ENCODE results near the gene C16orf92. TPM values are rescaled to one million over a fixed set of nuclear protein-coding genes. Genes with fewer than 3 reads are reported as not detected.

The C16orf92 gene
- total RNA-seq, 1 experiment from 2014 or later = not detected

- no peak for DNase-seq
- H3K4me3 ChIP-seq = no peak overlapping the region
- H3K79me2 ChIP-seq (ENCODE audit: low read depth) = peaks cover 2% of the 10 kb centered on the region; the same call in 1 of the 2 replicates
- TF ChIP-seq, protein P1, sequence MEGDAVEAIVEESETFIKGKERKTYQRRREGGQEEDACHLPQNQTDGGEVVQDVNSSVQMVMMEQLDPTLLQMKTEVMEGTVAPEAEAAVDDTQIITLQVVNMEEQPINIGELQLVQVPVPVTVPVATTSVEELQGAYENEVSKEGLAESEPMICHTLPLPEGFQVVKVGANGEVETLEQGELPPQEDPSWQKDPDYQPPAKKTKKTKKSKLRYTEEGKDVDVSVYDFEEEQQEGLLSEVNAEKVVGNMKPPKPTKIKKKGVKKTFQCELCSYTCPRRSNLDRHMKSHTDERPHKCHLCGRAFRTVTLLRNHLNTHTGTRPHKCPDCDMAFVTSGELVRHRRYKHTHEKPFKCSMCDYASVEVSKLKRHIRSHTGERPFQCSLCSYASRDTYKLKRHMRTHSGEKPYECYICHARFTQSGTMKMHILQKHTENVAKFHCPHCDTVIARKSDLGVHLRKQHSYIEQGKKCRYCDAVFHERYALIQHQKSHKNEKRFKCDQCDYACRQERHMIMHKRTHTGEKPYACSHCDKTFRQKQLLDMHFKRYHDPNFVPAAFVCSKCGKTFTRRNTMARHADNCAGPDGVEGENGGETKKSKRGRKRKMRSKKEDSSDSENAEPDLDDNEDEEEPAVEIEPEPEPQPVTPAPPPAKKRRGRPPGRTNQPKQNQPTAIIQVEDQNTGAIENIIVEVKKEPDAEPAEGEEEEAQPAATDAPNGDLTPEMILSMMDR (conservative IDR thresholded peaks at IDR 0.05) = no peak
- no peak for TF ChIP-seq EZH2 (IDR thresholded peaks at IDR 0.05; ENCODE audit: low read depth)
- BruUV-seq (replicated peaks) = no TSS peak
- peaks cover 56% of the 10 kb centered on the region for H3K36me3 ChIP-seq (ENCODE audit: low read depth)
- no peak overlapping the region for H3K27ac ChIP-seq
- intact Hi-C loops (cut with micrococcal nuclease; ENCODE audit: unreplicated experiment) = no loop called here
- H3K9me2 ChIP-seq (ENCODE audit: insufficient read depth) = no peaks in the 10 kb centered on the region
- no peaks in the 10 kb centered on the region for H3K27me3 ChIP-seq (ENCODE audit: insufficient read depth, low read depth)
- 0 out of 2 replicates have a peak, but pooled peaks cover 4% of the 10 kb centered on the region for H3F3A ChIP-seq (ENCODE audit: insufficient read depth, low read depth)
- ChIA-PET CTCF (no interaction called here), POLR2A (ENCODE audit: unreplicated experiment) (no interaction called here)
- no peak overlapping the region for H2AFZ ChIP-seq
- H3K4me2 ChIP-seq = no peak overlapping the region
- no peaks in the 10 kb centered on the region for H4K20me1 ChIP-seq (ENCODE audit: insufficient read depth)
- H3K9me3 ChIP-seq (ENCODE audit: insufficient read depth, low read depth) = no peaks in the 10 kb centered on the region
- no peaks in the 10 kb centered on the region for H3K4me1 ChIP-seq (replicated peaks; ENCODE audit: insufficient read depth)
These were observed 40.2 kb upstream of the C16orf92 start for GRCh38 chr16:29982560-29983419.

DNA sequence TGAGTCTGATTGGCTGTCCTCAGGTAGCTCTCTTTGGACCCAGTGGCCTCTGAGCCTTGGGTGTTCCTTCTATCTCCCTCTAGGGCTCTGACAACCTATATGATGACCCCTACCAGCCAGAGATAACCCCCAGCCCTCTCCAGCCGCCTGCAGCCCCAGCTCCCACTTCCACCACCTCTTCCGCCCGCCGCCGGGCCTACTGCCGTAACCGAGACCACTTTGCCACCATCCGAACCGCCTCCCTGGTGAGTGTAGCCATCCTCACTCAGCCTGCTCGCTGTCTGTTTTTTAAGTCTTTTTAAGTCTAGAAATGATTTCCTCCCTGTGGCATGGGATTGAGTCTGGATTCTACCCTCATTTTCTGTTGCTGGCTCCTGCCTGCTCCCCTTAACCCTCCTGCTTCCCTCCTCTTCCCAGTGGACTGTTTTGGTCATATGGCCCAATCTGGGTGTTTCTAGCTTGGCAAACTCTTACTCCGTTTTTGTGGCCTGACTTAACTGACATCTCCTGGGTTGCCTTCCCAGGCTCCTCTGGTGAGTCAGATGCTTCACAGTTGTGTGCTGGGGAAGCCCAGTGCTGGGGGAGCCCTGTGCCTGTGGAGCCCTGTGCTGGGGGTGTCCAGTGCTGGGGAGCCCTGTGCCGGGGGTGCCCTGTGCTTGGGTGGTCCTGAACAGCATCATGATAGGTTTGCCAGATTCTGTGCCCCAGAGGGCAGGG, 39.4 kb upstream of the C16orf92 start:
- BruUV-seq (replicated peaks) = no TSS peak
- TF ChIP-seq, protein P1 (conservative IDR thresholded peaks at IDR 0.05) = no peak
- no peak for TF ChIP-seq EZH2 (IDR thresholded peaks at IDR 0.05; ENCODE audit: low read depth)
- Histone ChIP-seq H3K27me3 (ENCODE audit: insufficient read depth, low read depth) (no peaks in the 10 kb centered on the region), H3K9me2 (ENCODE audit: insufficient read depth) (no peaks in the 10 kb centered on the region), H4K20me1 (ENCODE audit: insufficient read depth) (no peaks in the 10 kb centered on the region), H3K79me2 (ENCODE audit: low read depth) (no peaks in the 10 kb centered on the region), H3K36me3 (ENCODE audit: low read depth) (peaks cover 53% of the 10 kb centered on the region), H3K4me2 (no peak overlapping the region), H3K4me1 (replicated peaks; ENCODE audit: insufficient read depth) (no peaks in the 10 kb centered on the region), H3K27ac (no peak overlapping the region), H2AFZ (no peak overlapping the region), H3K9me3 (ENCODE audit: insufficient read depth, low read depth) (no peaks in the 10 kb centered on the region), H3F3A (ENCODE audit: insufficient read depth, low read depth) (0 out of 2 replicates have a peak, but pooled peaks cover 4% of the 10 kb centered on the region), H3K4me3 (no peak overlapping the region)
- CTCF ChIA-PET = no interaction called here
- DNase-seq = no peak
- POLR2A ChIA-PET (ENCODE audit: unreplicated experiment) = no interaction called here
- intact Hi-C loops (cut with micrococcal nuclease; ENCODE audit: unreplicated experiment) = no loop called here

- ChIA-PET POLR2A (ENCODE audit: unreplicated experiment) (no interaction called here), CTCF (no interaction called here)
- H3K4me3 ChIP-seq = no peak overlapping the region
- DNase-seq = no peak
- H2AFZ ChIP-seq = no peak overlapping the region
- H4K20me1 ChIP-seq (ENCODE audit: insufficient read depth) = no peaks in the 10 kb centered on the region
- intact Hi-C loops (cut with micrococcal nuclease; ENCODE audit: unreplicated experiment) = no loop called here
- H3K4me1 ChIP-seq (replicated peaks; ENCODE audit: insufficient read depth) = no peaks in the 10 kb centered on the region
- peaks cover 47% of the 10 kb centered on the region for H3K36me3 ChIP-seq (ENCODE audit: low read depth)
- H3K4me2 ChIP-seq = no peak overlapping the region
- no peaks in the 10 kb centered on the region for H3K27me3 ChIP-seq (ENCODE audit: insufficient read depth, low read depth)
- H3K27ac ChIP-seq = no peak overlapping the region
- no peaks in the 10 kb centered on the region for H3K9me2 ChIP-seq (ENCODE audit: insufficient read depth)
- H3K9me3 ChIP-seq (ENCODE audit: insufficient read depth, low read depth) = no peaks in the 10 kb centered on the region
- H3F3A ChIP-seq (ENCODE audit: insufficient read depth, low read depth) = 0 out of 2 replicates have a peak, but pooled peaks cover 4% of the 10 kb centered on the region
- TF ChIP-seq, protein P1 (conservative IDR thresholded peaks at IDR 0.05) = no peak
- TF ChIP-seq EZH2 (IDR thresholded peaks at IDR 0.05; ENCODE audit: low read depth) = no peak
- BruUV-seq (replicated peaks) = no TSS peak
- no peaks in the 10 kb centered on the region for H3K79me2 ChIP-seq (ENCODE audit: low read depth)
These were observed 38.7 kb upstream of the C16orf92 start for GRCh38 chr16:29984137-29984763.
